ENCODE data around the gene SLC22A3.

GRCh38 chr6:160431226-160431625 is 83.0 kb downstream of the SLC22A3 start:
- TF ChIP-seq CTCF (IDR thresholded peaks at IDR 0.05) (no peak), ZFX (IDR thresholded peaks at IDR 0.05; ENCODE audit: borderline replicate concordance) (no peak)
